Colon (tissue), 2 donors: ENCODE measurements around the gene LSM12.
"Not testable (repeated sequence)": the region's sequence is repeated elsewhere in the genome, so short reads cannot be mapped to it uniquely, and the experiment has no call there.

Experiments
- FAIRE-seq: peaks from 2 replicates; lab custom pipeline; 2012; peaks lifted over from hg19 to GRCh38; lab: Jason Lieb, UNC
- donor health status: control.
- donor health status: control.

LSM12 gene

GRCh38 chr17:44066204-44066930 is at the start of gene LSM12:
TSS of gene LSM12 (minus strand) at chr17:44066671. CDS start at chr17:44066587, 84 bp downstream.
- no peak for FAIRE-seq

DNA sequence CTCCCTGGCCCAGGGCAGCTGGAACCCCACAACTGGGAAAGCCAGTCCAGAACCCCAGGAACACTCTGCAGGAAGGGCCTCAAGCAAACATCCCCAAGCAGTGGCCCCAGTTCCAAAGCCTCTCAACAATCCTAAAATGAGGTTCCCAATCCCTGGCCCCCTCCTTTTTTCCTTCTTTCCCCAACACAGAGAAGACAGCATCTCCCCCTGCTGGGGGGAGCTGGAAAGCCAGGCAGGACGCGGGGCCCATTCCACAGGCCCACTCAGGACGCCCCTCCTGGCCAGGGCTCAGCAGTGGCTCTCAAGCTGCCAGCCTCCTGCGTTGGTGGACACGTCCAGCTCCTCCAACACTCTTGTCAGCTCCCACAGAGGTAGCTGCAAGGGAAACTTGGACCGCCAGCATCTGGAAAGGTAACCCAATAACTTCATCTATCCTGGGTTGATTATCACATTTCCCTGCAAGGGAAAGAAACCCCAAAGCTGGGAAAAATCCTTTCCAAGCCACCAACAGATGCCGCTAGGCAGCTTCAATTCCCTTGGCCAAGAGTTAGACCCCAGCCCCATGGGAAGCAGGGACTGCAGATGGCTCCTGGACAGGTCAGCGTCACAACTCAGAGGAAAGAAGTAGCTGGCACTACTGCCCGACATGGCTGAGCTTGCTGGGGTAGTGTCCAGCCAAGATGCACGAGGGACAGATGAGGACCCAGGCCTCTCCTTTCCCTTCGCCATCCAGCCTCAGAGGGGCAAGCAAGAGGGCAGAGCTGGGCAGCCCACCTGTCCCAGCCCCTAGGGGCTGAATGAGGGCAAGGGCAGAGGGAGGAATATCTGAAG is 49.3 kb upstream of the LSM12 start:
- no peak for FAIRE-seq

GRCh38 chr17:44113868-44114840 is 47.7 kb upstream of the LSM12 start:
- no peak for FAIRE-seq

GRCh38 chr17:44113382-44113781 is 46.9 kb upstream of the LSM12 start:
- no peak for FAIRE-seq

GRCh38 chr17:44112284-44113280 is 46.1 kb upstream of the LSM12 start:
- FAIRE-seq, result no peak

DNA sequence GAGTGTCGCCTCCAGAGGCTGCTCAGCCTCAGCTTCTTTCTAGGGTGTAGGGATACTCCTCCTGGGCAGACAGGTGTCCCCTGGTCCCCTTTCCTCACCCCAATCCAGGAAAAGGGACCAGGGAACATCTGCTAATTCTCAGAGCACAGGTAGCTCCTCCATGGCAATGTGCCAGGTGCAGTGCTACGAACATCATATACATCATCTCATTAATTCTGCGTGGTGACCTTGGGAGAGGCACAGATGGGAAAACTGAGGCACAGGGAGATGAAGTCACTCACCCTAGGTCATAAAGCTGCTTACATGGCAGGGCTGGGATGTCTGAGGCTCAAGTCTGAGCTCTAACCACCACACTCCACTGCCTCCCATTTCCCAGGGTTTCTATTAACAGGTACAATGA is 45.3 kb upstream of the LSM12 start:
- no peak for FAIRE-seq

DNA sequence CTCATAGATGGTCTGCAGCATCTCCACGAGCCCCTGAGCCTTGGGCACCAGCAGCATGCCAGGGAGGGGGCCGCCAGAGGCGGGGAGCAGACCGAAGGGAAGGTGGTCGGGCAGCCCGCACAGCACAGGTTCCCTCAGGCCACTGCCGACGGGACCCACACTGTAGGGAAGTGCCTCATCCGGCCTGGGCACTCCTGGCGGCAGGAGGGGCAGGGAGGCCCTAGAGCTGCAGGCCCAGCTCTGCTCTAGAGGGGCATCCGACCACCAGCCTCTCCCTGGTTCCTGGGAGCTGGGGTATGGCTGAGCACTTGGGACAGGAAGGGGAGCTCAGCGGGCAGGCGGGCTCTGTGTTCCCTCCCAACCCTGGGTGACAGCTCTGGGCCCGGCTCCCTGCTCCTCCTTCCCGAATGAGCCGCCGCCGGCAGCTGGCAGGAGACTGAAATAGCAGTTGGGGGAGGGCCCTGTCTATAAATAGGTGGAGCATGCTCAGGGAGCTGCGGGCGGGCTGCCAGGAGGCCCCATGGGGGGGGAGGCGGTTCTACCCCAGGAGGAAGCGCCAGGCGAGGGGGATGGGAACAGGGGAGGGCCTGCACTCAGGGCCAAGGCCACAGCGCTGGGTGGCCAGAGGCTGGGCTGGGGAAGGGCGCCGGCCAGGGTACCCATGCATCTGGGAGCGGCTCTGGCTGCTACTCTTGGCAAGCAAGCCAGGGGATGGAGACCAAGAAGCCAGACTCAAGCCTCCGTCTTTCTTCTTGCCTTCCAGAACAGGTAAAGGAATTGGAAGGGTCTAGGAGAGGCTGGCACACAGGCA is 44.6 kb upstream of the LSM12 start:
- no peak for FAIRE-seq

GRCh38 chr17:44110011-44110686 is 43.7 kb upstream of the LSM12 start:
- FAIRE-seq, result no peak

DNA sequence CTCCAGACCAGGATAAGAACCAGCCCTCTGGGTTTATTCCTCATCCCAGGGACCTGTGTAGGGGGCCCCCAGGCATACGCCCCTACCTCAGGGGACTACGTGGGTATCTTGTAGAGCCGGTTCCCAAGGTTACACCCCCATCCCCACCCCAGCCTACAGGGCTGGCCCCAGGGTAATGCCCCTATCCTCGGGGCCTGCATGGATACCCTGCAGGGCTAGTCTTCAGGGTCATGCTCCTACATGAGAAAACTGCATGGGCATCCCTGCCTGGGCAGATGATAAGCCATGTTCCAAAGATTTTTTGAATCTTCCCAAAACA is 42.8 kb upstream of the LSM12 start:
- no peak for FAIRE-seq

GRCh38 chr17:44108440-44109311 is 42.2 kb upstream of the LSM12 start:
- FAIRE-seq, result no peak

- FAIRE-seq, result no peak
Measured at GRCh38 chr17:44106801-44107200, 40.3 kb upstream of the LSM12 start.

DNA sequence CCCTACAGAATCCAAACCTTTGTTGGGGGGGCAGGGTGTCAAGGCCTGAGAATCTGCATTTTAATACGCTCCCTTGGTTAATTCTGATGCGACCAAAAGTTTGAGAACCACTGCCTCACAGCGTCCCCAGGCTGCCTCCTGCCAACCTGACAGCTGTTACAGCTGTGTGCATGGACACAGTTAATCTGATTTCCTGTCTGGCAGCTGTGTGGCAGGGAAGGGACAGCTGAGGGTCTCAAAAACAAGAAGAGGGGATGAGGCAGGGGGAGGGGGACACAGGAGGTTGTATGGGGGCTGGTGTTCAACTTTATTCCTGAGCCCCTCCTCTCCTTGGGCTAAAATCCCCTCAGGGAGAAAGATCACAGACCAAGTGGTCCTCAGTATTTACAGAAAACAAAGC is 39.5 kb upstream of the LSM12 start:
- FAIRE-seq, result no peak

- no peak for FAIRE-seq
Measured at GRCh38 chr17:44105483-44105882, 39.0 kb upstream of the LSM12 start.

DNA sequence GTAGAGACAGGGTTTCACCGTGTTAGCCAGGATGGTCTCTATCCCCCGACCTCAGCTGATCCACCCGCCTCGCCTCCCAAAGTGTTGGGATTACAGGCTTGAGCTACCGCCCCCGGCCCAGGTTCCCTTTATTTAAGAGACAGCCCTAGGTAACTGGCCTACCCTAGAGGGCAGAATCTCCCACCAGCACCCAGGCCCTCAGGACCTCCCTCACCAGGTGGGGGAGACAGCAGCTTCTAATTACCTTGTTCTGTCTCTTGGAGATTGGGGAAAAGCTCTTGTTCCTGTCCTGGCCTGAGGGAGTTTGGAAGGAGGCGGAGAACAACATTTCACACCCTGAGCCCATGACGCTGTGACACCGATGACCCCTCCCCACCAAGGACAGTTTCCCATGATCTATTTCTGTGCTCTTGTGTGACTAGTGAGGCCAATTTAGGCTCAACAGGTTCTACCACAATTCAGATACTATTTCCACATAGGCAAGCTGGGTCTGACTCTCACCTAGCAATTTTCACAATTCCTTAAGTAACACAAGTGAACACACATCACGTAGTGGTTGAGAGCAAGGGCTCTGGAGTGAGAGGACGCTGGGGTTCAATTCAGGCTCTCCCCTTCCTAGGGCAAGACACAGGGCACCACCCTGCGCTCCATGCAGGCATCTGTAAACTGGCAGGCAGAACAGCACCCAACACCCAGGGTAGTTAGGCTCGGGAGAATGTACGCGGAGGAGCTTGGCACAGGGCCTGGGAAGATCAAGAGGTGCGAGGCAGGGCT is 36.6 kb upstream of the LSM12 start:
- no peak for FAIRE-seq

DNA sequence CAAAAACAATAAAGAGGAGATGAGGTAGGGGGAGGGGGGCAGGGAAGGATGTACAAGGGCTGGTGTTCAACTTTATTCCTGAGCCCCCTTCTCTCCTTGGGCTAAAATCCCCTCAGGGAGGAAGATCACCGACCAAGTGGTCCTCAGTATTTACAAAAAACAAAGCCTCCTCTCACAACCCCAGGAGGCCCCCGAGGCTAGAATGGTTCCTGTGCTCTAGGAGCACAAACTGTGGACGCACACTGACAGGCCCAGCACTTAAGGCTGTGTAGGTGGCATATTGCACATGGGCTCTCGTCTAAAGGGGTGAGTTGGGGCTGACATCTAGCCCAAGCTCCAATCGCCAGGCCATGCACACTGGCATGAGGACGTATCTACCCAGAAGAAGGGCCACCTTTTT is 35.4 kb upstream of the LSM12 start:
- FAIRE-seq, result not testable (repeated sequence)

GRCh38 chr17:44097110-44097958 is 30.9 kb upstream of the LSM12 start:
- FAIRE-seq, result no peak
